H9 (cell line): ENCODE measurements around the gene SF1. TPM values are rescaled to one million over a fixed set of nuclear protein-coding genes. Genes with fewer than 3 reads are reported as not detected.

ENCODE experiments used
- DNase-seq: peaks from one replicate; pipeline ENCODE4 v3.0.0-alpha.2; 2017
- H2AFZ ChIP-seq: one replicate; pipeline ENCODE4 v1.6.1; 2013; ENCODE audit warnings: mild to moderate bottlenecking, low read length, control low read depth, moderate library complexity
- H2AK5ac ChIP-seq: 2 replicates; pipeline ENCODE4 v1.6.1; 2013; ENCODE audit warnings: low read length, control low read depth, mixed read lengths; ENCODE audit not compliant: insufficient read length
- H2BK120ac ChIP-seq: one replicate; pipeline ENCODE4 v1.6.1; 2013; ENCODE audit warnings: low read depth, mild to moderate bottlenecking, low read length, control low read depth, inconsistent platforms; ENCODE audit not compliant: poor library complexity, severe bottlenecking
- H2BK12ac ChIP-seq: 2 replicates; pipeline ENCODE4 v1.6.1; 2013; ENCODE audit warnings: low read length, control low read depth, mixed read lengths, low read depth; ENCODE audit not compliant: insufficient read length
- H2BK15ac ChIP-seq: 2 replicates; pipeline ENCODE4 v1.6.1; 2013; ENCODE audit warnings: low read depth, low read length, control low read depth
- H2BK20ac ChIP-seq: one replicate; pipeline ENCODE4 v1.6.1; 2013; ENCODE audit warnings: low read depth, mild to moderate bottlenecking, low read length, control low read depth, inconsistent platforms; ENCODE audit not compliant: poor library complexity, severe bottlenecking
- H2BK5ac ChIP-seq: 2 replicates; pipeline ENCODE4 v1.6.1; 2013; ENCODE audit warnings: low read length, control low read depth, mixed read lengths; ENCODE audit not compliant: insufficient read length
- H3K14ac ChIP-seq: 2 replicates; pipeline ENCODE4 v1.6.1; 2013; ENCODE audit warnings: low read length, control low read depth; ENCODE audit not compliant: insufficient read depth
- H3K18ac ChIP-seq: 2 replicates; pipeline ENCODE4 v1.6.1; 2013; ENCODE audit warnings: low read depth, mild to moderate bottlenecking, mixed read lengths, low read length, control low read depth; ENCODE audit not compliant: insufficient read length
- H3K23ac ChIP-seq: 2 replicates; pipeline ENCODE4 v1.6.1; 2013; ENCODE audit warnings: low read length, control low read depth, mixed read lengths, low read depth; ENCODE audit not compliant: insufficient read length
- H3K23me2 ChIP-seq: 2 replicates; pipeline ENCODE4 v1.6.1; 2013; ENCODE audit warnings: low read depth, mild to moderate bottlenecking, mixed read lengths, low read length, control low read depth; ENCODE audit not compliant: insufficient read length, poor library complexity, severe bottlenecking
- H3K27ac ChIP-seq: 2 replicates; pipeline ENCODE4 v1.5.1; 2013; ENCODE audit warnings: low read length, control low read depth, mixed read lengths, low read depth; ENCODE audit not compliant: insufficient read length
- H3K27me3 ChIP-seq: 2 replicates; pipeline ENCODE4 v1.6.1; 2013; ENCODE audit warnings: low read length, control low read depth, inconsistent platforms; ENCODE audit not compliant: insufficient read depth
- H3K4ac ChIP-seq: 2 replicates; pipeline ENCODE4 v1.6.1; 2013; ENCODE audit warnings: low read depth, mild to moderate bottlenecking, control low read depth, inconsistent platforms, low read length, moderate library complexity
- H3K4me1 ChIP-seq: 2 replicates; pipeline ENCODE4 v1.6.1; 2013; ENCODE audit warnings: low read length, control low read depth, inconsistent platforms; ENCODE audit not compliant: insufficient read depth
- H3K4me2 ChIP-seq: 2 replicates; pipeline ENCODE4 v1.6.1; 2013; ENCODE audit warnings: low read length, control low read depth, mixed read lengths; ENCODE audit not compliant: insufficient read length, insufficient read depth
- H3K56ac ChIP-seq: 2 replicates; pipeline ENCODE4 v1.6.1; 2013; ENCODE audit warnings: low read depth, mild to moderate bottlenecking, mixed read lengths, low read length, control low read depth; ENCODE audit not compliant: insufficient read length
- H3K79me1 ChIP-seq: 2 replicates; pipeline ENCODE4 v1.6.1; 2013; ENCODE audit warnings: low read depth, mild to moderate bottlenecking, moderate library complexity, low read length, control low read depth, inconsistent platforms; ENCODE audit not compliant: insufficient read depth, poor library complexity, severe bottlenecking
- H3K79me2 ChIP-seq: 2 replicates; pipeline ENCODE4 v1.6.1; 2013; ENCODE audit warnings: low read length, control low read depth, inconsistent platforms; ENCODE audit not compliant: insufficient read depth
- H3K9ac ChIP-seq: 2 replicates; pipeline ENCODE4 v1.6.1; 2013; ENCODE audit warnings: low read length, control low read depth, mixed read lengths; ENCODE audit not compliant: insufficient read length; ENCODE audit errors: extremely low read depth
- H3K9me3 ChIP-seq: one replicate; pipeline ENCODE4 v1.6.1; 2013; ENCODE audit warnings: low read depth, low read length, inconsistent platforms; ENCODE audit not compliant: control insufficient read depth
- H3T11ph ChIP-seq: one replicate; pipeline ENCODE4 v1.6.1; 2013; ENCODE audit warnings: mild to moderate bottlenecking, low read length, control low read depth, inconsistent platforms
- H4K20me1 ChIP-seq: one replicate; pipeline ENCODE4 v1.6.1; 2013; ENCODE audit not compliant: control insufficient read depth, insufficient read length, insufficient read depth
- H4K5ac ChIP-seq: 2 replicates; pipeline ENCODE4 v1.6.1; 2013; ENCODE audit warnings: low read depth, mild to moderate bottlenecking, mixed read lengths, low read length, control low read depth; ENCODE audit not compliant: insufficient read length
- H4K8ac ChIP-seq: replicated peaks from 2 replicates; pipeline ENCODE4 v1.6.1; 2013; ENCODE audit warnings: low read length, control low read depth, mixed read lengths, low read depth; ENCODE audit not compliant: insufficient read length
- H4K91ac ChIP-seq: 2 replicates; pipeline ENCODE4 v1.6.1; 2013; ENCODE audit warnings: low read depth, mild to moderate bottlenecking, moderate library complexity, mixed read lengths, low read length, control low read depth; ENCODE audit not compliant: insufficient read length
- H3K27ac Mint-ChIP-seq, 3 experiments: 2 replicates in 2 of 3; 3 replicates in 1 of 3; pipeline ENCODE4 v1.8.0; 2020 to 2021; ENCODE audit warnings: mixed read lengths in 3 of 3, mild to moderate bottlenecking in 1 of 3, moderate library complexity in 1 of 3
- H3K27me3 Mint-ChIP-seq: 2 replicates; pipeline ENCODE4 v1.8.0; 2021; ENCODE audit warnings: low read depth, mild to moderate bottlenecking, moderate library complexity, mixed read lengths
- H3K36me3 Mint-ChIP-seq, 3 experiments: 2 replicates in 2 of 3; 3 replicates in 1 of 3; pipeline ENCODE4 v1.8.0; 2020 to 2021; ENCODE audit warnings: low read depth in 3 of 3, mixed read lengths in 3 of 3; ENCODE audit not compliant: insufficient read depth in 1 of 3
- H3K4me1 Mint-ChIP-seq, 2 experiments: 2 replicates each; pipeline ENCODE4 v1.8.0; 2020; ENCODE audit warnings: mixed read lengths in 2 of 2
- H3K4me3 Mint-ChIP-seq, 2 experiments: 2 replicates in 1 of 2; 3 replicates in 1 of 2; pipeline ENCODE4 v1.8.0; 2020 to 2021; ENCODE audit warnings: mild to moderate bottlenecking in 2 of 2, mixed read lengths in 2 of 2, moderate library complexity in 1 of 2
- H3K9me3 Mint-ChIP-seq, 2 experiments: 2 replicates in 1 of 2; 3 replicates in 1 of 2; pipeline ENCODE4 v1.8.0; 2020; ENCODE audit warnings: mild to moderate bottlenecking in 2 of 2, mixed read lengths in 2 of 2, moderate library complexity in 1 of 2
- WGBS: extraction: QIAGEN DNeasy Blood & Tissue Kit; methylation state at CpG from one replicate; pipeline ENCODE4 v1.1.7; 2013; ENCODE audit warnings: missing lambda C conversion rate, low lambda C conversion rate, mixed read lengths; ENCODE audit not compliant: insufficient read length; ENCODE audit errors: extremely low coverage; 5-methylcytosine and 5-hydroxymethylcytosine counted together
- total RNA-seq: library from RNA; stranded (reverse); gene quantifications from 2 replicates; pipeline ENCODE4 v1.2.1, GENCODE V29; 2021
- TF ChIP-seq, protein P1 (sequence below): fragments of 200-600 bp; sonication (generic); conservative IDR thresholded peaks from 3 replicates; pipeline ENCODE4 v1.8.0; 2021; ENCODE audit warnings: antibody characterized with exemption, mild to moderate bottlenecking

SF1 gene
- total RNA-seq, 1 experiment from 2014 or later: 528 TPM

DNA sequence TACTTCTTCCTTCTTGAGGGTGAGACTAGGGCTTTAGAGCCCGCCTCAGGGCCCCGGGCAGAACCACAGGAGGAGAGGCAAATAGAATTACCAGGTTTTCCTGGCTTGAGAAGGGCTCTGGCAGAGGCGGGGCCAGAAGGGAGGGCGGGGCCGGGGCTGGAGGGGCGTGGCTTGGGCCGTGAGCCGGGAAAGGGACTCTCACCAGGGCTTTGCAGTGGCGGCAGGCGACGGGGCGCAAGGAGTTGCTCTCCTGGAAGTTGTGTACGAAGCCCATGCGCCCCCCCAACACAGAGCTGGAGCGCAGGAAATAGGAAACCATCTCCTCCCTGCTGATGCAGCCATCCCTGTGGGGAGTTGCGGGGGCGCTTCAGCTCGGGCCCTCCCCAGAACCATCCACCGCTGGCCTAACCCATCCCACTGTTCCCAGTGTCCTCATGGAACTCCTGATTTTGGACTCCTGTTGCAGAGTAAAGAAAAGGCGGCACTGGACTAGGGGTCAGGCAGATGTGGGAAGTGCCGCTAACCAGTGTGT lies 48.4 kb downstream of the SF1 start:
- H4K20me1 ChIP-seq: no peaks in the 10 kb centered on the region
- no peak overlapping the region; the same call in 1 of the 2 replicates for H3K14ac ChIP-seq
- H2BK5ac ChIP-seq: no peak overlapping the region
- no peak overlapping the region for H4K8ac ChIP-seq
- no CpG with 5 or more reads among the region's 21 CpGs for WGBS
- H3K9ac ChIP-seq: no peak overlapping the region
- peak overlapping the region; percentile 47 for H3K4me2 ChIP-seq
- no peaks in the 10 kb centered on the region for H3K27me3 ChIP-seq
- H3K18ac ChIP-seq: no peak overlapping the region
- Mint-ChIP-seq H3K9me3 (no peaks in the 10 kb centered on the region), H3K36me3 (peaks cover 8 to 12% (median 9%) of the 10 kb centered on the region in 3 experiments; a peak in 6 of 7 replicates), H3K4me1 (peaks cover 34 to 48% of the 10 kb centered on the region in 2 experiments), H3K4me3 (peak overlapping the region; percentile 36 to 68; a peak in 4 of 5 replicates), H3K27me3 (peaks cover 17% of the 10 kb centered on the region), H3K27ac (peak overlapping the region in 2 of 3 experiments; percentile 15 to 82; a peak in 4 of 7 replicates)
- H2BK12ac ChIP-seq: no peak overlapping the region
- H2BK15ac ChIP-seq: no peak overlapping the region
- H2BK120ac ChIP-seq: no peak overlapping the region
- no peak overlapping the region for H4K5ac ChIP-seq
- H3K4ac ChIP-seq: no peak overlapping the region
- peaks cover 10% of the 10 kb centered on the region for H3K4me1 ChIP-seq
- no peak overlapping the region for H3K27ac ChIP-seq
- H3K79me2 ChIP-seq: no peaks in the 10 kb centered on the region
- no peaks in the 10 kb centered on the region for H3K79me1 ChIP-seq
- DNase-seq: peak; percentile 96
- no peak overlapping the region for H3K23ac ChIP-seq
- no peak overlapping the region for H2AK5ac ChIP-seq
- H3K23me2 ChIP-seq: no peaks in the 10 kb centered on the region
- H2AFZ ChIP-seq: no peak overlapping the region
- TF ChIP-seq, protein P1, sequence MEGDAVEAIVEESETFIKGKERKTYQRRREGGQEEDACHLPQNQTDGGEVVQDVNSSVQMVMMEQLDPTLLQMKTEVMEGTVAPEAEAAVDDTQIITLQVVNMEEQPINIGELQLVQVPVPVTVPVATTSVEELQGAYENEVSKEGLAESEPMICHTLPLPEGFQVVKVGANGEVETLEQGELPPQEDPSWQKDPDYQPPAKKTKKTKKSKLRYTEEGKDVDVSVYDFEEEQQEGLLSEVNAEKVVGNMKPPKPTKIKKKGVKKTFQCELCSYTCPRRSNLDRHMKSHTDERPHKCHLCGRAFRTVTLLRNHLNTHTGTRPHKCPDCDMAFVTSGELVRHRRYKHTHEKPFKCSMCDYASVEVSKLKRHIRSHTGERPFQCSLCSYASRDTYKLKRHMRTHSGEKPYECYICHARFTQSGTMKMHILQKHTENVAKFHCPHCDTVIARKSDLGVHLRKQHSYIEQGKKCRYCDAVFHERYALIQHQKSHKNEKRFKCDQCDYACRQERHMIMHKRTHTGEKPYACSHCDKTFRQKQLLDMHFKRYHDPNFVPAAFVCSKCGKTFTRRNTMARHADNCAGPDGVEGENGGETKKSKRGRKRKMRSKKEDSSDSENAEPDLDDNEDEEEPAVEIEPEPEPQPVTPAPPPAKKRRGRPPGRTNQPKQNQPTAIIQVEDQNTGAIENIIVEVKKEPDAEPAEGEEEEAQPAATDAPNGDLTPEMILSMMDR: no peak
- H2BK20ac ChIP-seq: no peak overlapping the region
- H3K9me3 ChIP-seq: no peaks in the 10 kb centered on the region
- no peak overlapping the region for H4K91ac ChIP-seq
- H3T11ph ChIP-seq: no peak overlapping the region
- no peak overlapping the region for H3K56ac ChIP-seq
